H9 (cell line): ENCODE measurements around the gene NCOA5. TPM values are rescaled to one million over a fixed set of nuclear protein-coding genes. Genes with fewer than 3 reads are reported as not detected.
"Not testable (repeated sequence)": the region's sequence is repeated elsewhere in the genome, so short reads cannot be mapped to it uniquely, and the experiment has no call there.

Source experiments
- DNase-seq: peaks from one replicate; pipeline ENCODE4 v3.0.0-alpha.2; 2017
- H2AFZ ChIP-seq: one replicate; pipeline ENCODE4 v1.6.1; 2013; ENCODE audit warnings: mild to moderate bottlenecking, low read length, control low read depth, moderate library complexity
- H2AK5ac ChIP-seq: 2 replicates; pipeline ENCODE4 v1.6.1; 2013; ENCODE audit warnings: low read length, control low read depth, mixed read lengths; ENCODE audit not compliant: insufficient read length
- H2BK120ac ChIP-seq: one replicate; pipeline ENCODE4 v1.6.1; 2013; ENCODE audit warnings: low read depth, mild to moderate bottlenecking, low read length, control low read depth, inconsistent platforms; ENCODE audit not compliant: poor library complexity, severe bottlenecking
- H2BK12ac ChIP-seq: 2 replicates; pipeline ENCODE4 v1.6.1; 2013; ENCODE audit warnings: low read length, control low read depth, mixed read lengths, low read depth; ENCODE audit not compliant: insufficient read length
- H2BK15ac ChIP-seq: 2 replicates; pipeline ENCODE4 v1.6.1; 2013; ENCODE audit warnings: low read depth, low read length, control low read depth
- H2BK20ac ChIP-seq: one replicate; pipeline ENCODE4 v1.6.1; 2013; ENCODE audit warnings: low read depth, mild to moderate bottlenecking, low read length, control low read depth, inconsistent platforms; ENCODE audit not compliant: poor library complexity, severe bottlenecking
- H2BK5ac ChIP-seq: 2 replicates; pipeline ENCODE4 v1.6.1; 2013; ENCODE audit warnings: low read length, control low read depth, mixed read lengths; ENCODE audit not compliant: insufficient read length
- H3K14ac ChIP-seq: 2 replicates; pipeline ENCODE4 v1.6.1; 2013; ENCODE audit warnings: low read length, control low read depth; ENCODE audit not compliant: insufficient read depth
- H3K18ac ChIP-seq: 2 replicates; pipeline ENCODE4 v1.6.1; 2013; ENCODE audit warnings: low read depth, mild to moderate bottlenecking, mixed read lengths, low read length, control low read depth; ENCODE audit not compliant: insufficient read length
- H3K23ac ChIP-seq: 2 replicates; pipeline ENCODE4 v1.6.1; 2013; ENCODE audit warnings: low read length, control low read depth, mixed read lengths, low read depth; ENCODE audit not compliant: insufficient read length
- H3K23me2 ChIP-seq: 2 replicates; pipeline ENCODE4 v1.6.1; 2013; ENCODE audit warnings: low read depth, mild to moderate bottlenecking, mixed read lengths, low read length, control low read depth; ENCODE audit not compliant: insufficient read length, poor library complexity, severe bottlenecking
- H3K27ac ChIP-seq: 2 replicates; pipeline ENCODE4 v1.5.1; 2013; ENCODE audit warnings: low read length, control low read depth, mixed read lengths, low read depth; ENCODE audit not compliant: insufficient read length
- H3K27me3 ChIP-seq: 2 replicates; pipeline ENCODE4 v1.6.1; 2013; ENCODE audit warnings: low read length, control low read depth, inconsistent platforms; ENCODE audit not compliant: insufficient read depth
- H3K4ac ChIP-seq: 2 replicates; pipeline ENCODE4 v1.6.1; 2013; ENCODE audit warnings: low read depth, mild to moderate bottlenecking, control low read depth, inconsistent platforms, low read length, moderate library complexity
- H3K4me1 ChIP-seq: 2 replicates; pipeline ENCODE4 v1.6.1; 2013; ENCODE audit warnings: low read length, control low read depth, inconsistent platforms; ENCODE audit not compliant: insufficient read depth
- H3K4me2 ChIP-seq: 2 replicates; pipeline ENCODE4 v1.6.1; 2013; ENCODE audit warnings: low read length, control low read depth, mixed read lengths; ENCODE audit not compliant: insufficient read length, insufficient read depth
- H3K56ac ChIP-seq: 2 replicates; pipeline ENCODE4 v1.6.1; 2013; ENCODE audit warnings: low read depth, mild to moderate bottlenecking, mixed read lengths, low read length, control low read depth; ENCODE audit not compliant: insufficient read length
- H3K79me1 ChIP-seq: 2 replicates; pipeline ENCODE4 v1.6.1; 2013; ENCODE audit warnings: low read depth, mild to moderate bottlenecking, moderate library complexity, low read length, control low read depth, inconsistent platforms; ENCODE audit not compliant: insufficient read depth, poor library complexity, severe bottlenecking
- H3K79me2 ChIP-seq: 2 replicates; pipeline ENCODE4 v1.6.1; 2013; ENCODE audit warnings: low read length, control low read depth, inconsistent platforms; ENCODE audit not compliant: insufficient read depth
- H3K9ac ChIP-seq: 2 replicates; pipeline ENCODE4 v1.6.1; 2013; ENCODE audit warnings: low read length, control low read depth, mixed read lengths; ENCODE audit not compliant: insufficient read length; ENCODE audit errors: extremely low read depth
- H3K9me3 ChIP-seq: one replicate; pipeline ENCODE4 v1.6.1; 2013; ENCODE audit warnings: low read depth, low read length, inconsistent platforms; ENCODE audit not compliant: control insufficient read depth
- H3T11ph ChIP-seq: one replicate; pipeline ENCODE4 v1.6.1; 2013; ENCODE audit warnings: mild to moderate bottlenecking, low read length, control low read depth, inconsistent platforms
- H4K20me1 ChIP-seq: one replicate; pipeline ENCODE4 v1.6.1; 2013; ENCODE audit not compliant: control insufficient read depth, insufficient read length, insufficient read depth
- H4K5ac ChIP-seq: 2 replicates; pipeline ENCODE4 v1.6.1; 2013; ENCODE audit warnings: low read depth, mild to moderate bottlenecking, mixed read lengths, low read length, control low read depth; ENCODE audit not compliant: insufficient read length
- H4K8ac ChIP-seq: replicated peaks from 2 replicates; pipeline ENCODE4 v1.6.1; 2013; ENCODE audit warnings: low read length, control low read depth, mixed read lengths, low read depth; ENCODE audit not compliant: insufficient read length
- H4K91ac ChIP-seq: 2 replicates; pipeline ENCODE4 v1.6.1; 2013; ENCODE audit warnings: low read depth, mild to moderate bottlenecking, moderate library complexity, mixed read lengths, low read length, control low read depth; ENCODE audit not compliant: insufficient read length
- H3K27ac Mint-ChIP-seq, 3 experiments: 2 replicates in 2 of 3; 3 replicates in 1 of 3; pipeline ENCODE4 v1.8.0; 2020 to 2021; ENCODE audit warnings: mixed read lengths in 3 of 3, mild to moderate bottlenecking in 1 of 3, moderate library complexity in 1 of 3
- H3K27me3 Mint-ChIP-seq: 2 replicates; pipeline ENCODE4 v1.8.0; 2021; ENCODE audit warnings: low read depth, mild to moderate bottlenecking, moderate library complexity, mixed read lengths
- H3K36me3 Mint-ChIP-seq, 3 experiments: 2 replicates in 2 of 3; 3 replicates in 1 of 3; pipeline ENCODE4 v1.8.0; 2020 to 2021; ENCODE audit warnings: low read depth in 3 of 3, mixed read lengths in 3 of 3; ENCODE audit not compliant: insufficient read depth in 1 of 3
- H3K4me1 Mint-ChIP-seq, 2 experiments: 2 replicates each; pipeline ENCODE4 v1.8.0; 2020; ENCODE audit warnings: mixed read lengths in 2 of 2
- H3K4me3 Mint-ChIP-seq, 2 experiments: 2 replicates in 1 of 2; 3 replicates in 1 of 2; pipeline ENCODE4 v1.8.0; 2020 to 2021; ENCODE audit warnings: mild to moderate bottlenecking in 2 of 2, mixed read lengths in 2 of 2, moderate library complexity in 1 of 2
- H3K9me3 Mint-ChIP-seq, 2 experiments: 2 replicates in 1 of 2; 3 replicates in 1 of 2; pipeline ENCODE4 v1.8.0; 2020; ENCODE audit warnings: mild to moderate bottlenecking in 2 of 2, mixed read lengths in 2 of 2, moderate library complexity in 1 of 2
- CTCF ChIP-seq: fragments of 200-600 bp; sonication (generic); conservative IDR thresholded peaks from 3 replicates; pipeline ENCODE4 v1.8.0; 2021; ENCODE audit warnings: antibody characterized with exemption, mild to moderate bottlenecking
- WGBS: extraction: QIAGEN DNeasy Blood & Tissue Kit; methylation state at CpG from one replicate; pipeline ENCODE4 v1.1.7; 2013; ENCODE audit warnings: missing lambda C conversion rate, low lambda C conversion rate, mixed read lengths; ENCODE audit not compliant: insufficient read length; ENCODE audit errors: extremely low coverage; 5-methylcytosine and 5-hydroxymethylcytosine counted together
- total RNA-seq: library from RNA; stranded (reverse); gene quantifications from 2 replicates; pipeline ENCODE4 v1.2.1, GENCODE V29; 2021

The NCOA5 gene
- total RNA-seq, 1 experiment from 2014 or later: 55.7 TPM

- Mint-ChIP-seq H3K4me1 (peaks cover 5 to 6% of the 10 kb centered on the region in 2 experiments; a peak in 3 of 4 replicates), H3K36me3 (no peaks in the 10 kb centered on the region), H3K4me3 (no peak overlapping the region), H3K27ac (no peak overlapping the region), H3K27me3 (peaks cover 50% of the 10 kb centered on the region), H3K9me3 (peaks cover 3 to 10% of the 10 kb centered on the region in 2 experiments; a peak in 4 of 5 replicates)
- Histone ChIP-seq H4K5ac (no peak overlapping the region), H3K4ac (no peak overlapping the region), H4K20me1 (no peaks in the 10 kb centered on the region), H3K23me2 (no peaks in the 10 kb centered on the region), H2BK15ac (no peak overlapping the region), H2BK5ac (no peak overlapping the region), H4K91ac (no peak overlapping the region), H3K9me3 (no peaks in the 10 kb centered on the region), H3K4me2 (no peak overlapping the region), H2BK120ac (no peak overlapping the region), H3K4me1 (no peaks in the 10 kb centered on the region), H3K23ac (no peak overlapping the region), H2BK20ac (no peak overlapping the region), H3K27ac (no peak overlapping the region), H3K14ac (no peak overlapping the region), H2AK5ac (no peak overlapping the region), H3K79me1 (no peaks in the 10 kb centered on the region), H4K8ac (no peak overlapping the region), H2AFZ (no peak overlapping the region), H3K56ac (no peak overlapping the region), H3K18ac (no peak overlapping the region), H3K79me2 (no peaks in the 10 kb centered on the region), H3K9ac (no peak overlapping the region), H2BK12ac (no peak overlapping the region), H3K27me3 (no peaks in the 10 kb centered on the region), H3T11ph (no peak overlapping the region)
- WGBS: no CpG with 5 or more reads among the region's 5 CpGs
- no peak for DNase-seq
- TF ChIP-seq CTCF: no peak
Observed at GRCh38 chr20:46100988-46101387, 11.2 kb upstream of the NCOA5 start.

- not testable (repeated sequence) for H2BK5ac ChIP-seq, H3K23ac ChIP-seq, DNase-seq, H3K27ac ChIP-seq, H3K79me2 ChIP-seq, H2BK15ac ChIP-seq, H3K14ac ChIP-seq, H3K4me2 ChIP-seq, H3K27me3 ChIP-seq, H2BK120ac ChIP-seq, H3K56ac ChIP-seq, H3K23me2 ChIP-seq, H3K9ac ChIP-seq, H3K4me1 Mint-ChIP-seq, H2AFZ ChIP-seq, H3K36me3 Mint-ChIP-seq, H3K4me1 ChIP-seq, H4K91ac ChIP-seq, H3K27ac Mint-ChIP-seq, H4K8ac ChIP-seq, H2BK20ac ChIP-seq, H3K9me3 ChIP-seq, H3K4me3 Mint-ChIP-seq, H2AK5ac ChIP-seq, H2BK12ac ChIP-seq, H3K18ac ChIP-seq, H3K79me1 ChIP-seq, H3T11ph ChIP-seq, H4K5ac ChIP-seq, H3K4ac ChIP-seq, H4K20me1 ChIP-seq
- Mint-ChIP-seq H3K9me3 (peaks cover 3 to 10% of the 10 kb centered on the region in 2 experiments; a peak in 4 of 5 replicates), H3K27me3 (peaks cover 50% of the 10 kb centered on the region)
- no CpG with 5 or more reads among the region's 7 CpGs for WGBS
Observed at GRCh38 chr20:46100444-46100843, 10.7 kb upstream of the NCOA5 start.
